Muscle layer of colon (tissue), 2 donors: ENCODE measurements around the gene EBF3.

ENCODE experiments used
- H3K27ac ChIP-seq: one replicate; pipeline ENCODE4 v1.7.0; 2013; ENCODE audit warnings: low read depth, mild to moderate bottlenecking, low read length, moderate library complexity
- H3K27me3 ChIP-seq, 2 donors: one replicate each; pipeline ENCODE4 v1.7.0; 2013; ENCODE audit warnings: low read length in 2 of 2, mild to moderate bottlenecking in 2 of 2; ENCODE audit not compliant: insufficient read depth in 2 of 2, control insufficient read depth in 1 of 2
- H3K36me3 ChIP-seq: one replicate; pipeline ENCODE4 v1.7.0; 2013; ENCODE audit warnings: mild to moderate bottlenecking, low read length; ENCODE audit not compliant: insufficient read depth
- H3K4me1 ChIP-seq: one replicate; pipeline ENCODE4 v1.7.0; 2013; ENCODE audit warnings: mild to moderate bottlenecking, low read length; ENCODE audit not compliant: insufficient read depth
- H3K4me3 ChIP-seq, 2 donors: one replicate each; pipeline ENCODE4 v1.7.0; 2013; ENCODE audit warnings: low read length in 2 of 2, low read depth in 1 of 2, mild to moderate bottlenecking in 1 of 2, moderate library complexity in 1 of 2
- H3K9ac ChIP-seq: one replicate; pipeline ENCODE4 v1.7.0; 2013; ENCODE audit warnings: low read length
- H3K9me3 ChIP-seq: one replicate; pipeline ENCODE4 v1.7.0; 2013; ENCODE audit warnings: mild to moderate bottlenecking, low read length
- donor health status: abdominal sarcoma.
- donor health status: Adenocarcinoma of cecum.

Gene EBF3

DNA sequence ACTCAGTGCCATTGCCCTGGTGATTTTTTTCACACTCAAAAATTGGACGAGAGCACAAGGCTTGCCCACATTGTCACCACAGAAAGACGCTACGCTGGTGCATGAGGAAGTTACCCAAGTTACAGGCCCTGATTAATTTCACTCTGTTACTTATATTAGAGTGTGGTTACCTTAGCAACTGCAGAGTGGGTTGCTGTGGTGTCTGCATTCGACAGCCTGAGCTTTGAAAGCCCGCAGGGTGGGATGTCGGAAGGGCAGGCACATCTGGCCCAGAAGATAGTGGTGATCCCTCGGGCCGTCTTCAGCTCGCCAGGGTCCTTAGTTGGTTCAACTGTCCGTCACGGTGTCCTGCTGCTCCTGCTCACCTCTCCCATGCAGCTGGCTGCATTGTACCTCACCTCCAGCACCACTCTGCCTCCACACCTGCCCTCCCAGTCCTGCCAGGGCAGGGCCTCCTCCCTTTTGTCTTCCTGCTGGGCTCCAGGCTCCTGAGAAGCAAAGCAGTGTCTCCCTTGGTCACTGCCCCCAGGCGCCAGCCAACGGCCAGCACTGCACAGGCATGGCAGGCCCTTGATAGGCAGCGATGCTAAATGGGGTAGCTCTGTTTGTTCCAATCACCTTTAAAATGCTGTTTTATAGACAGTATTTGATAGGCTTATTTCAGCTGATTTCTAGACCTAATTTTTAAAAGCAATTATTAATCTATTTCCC lies 167.2 kb downstream of the EBF3 start:
- H3K9ac ChIP-seq = no peak overlapping the region
- no peaks in the 10 kb centered on the region for H3K4me1 ChIP-seq
- no peak overlapping the region for H3K27ac ChIP-seq
- no peaks in the 10 kb centered on the region for H3K27me3 ChIP-seq
- no peaks in the 10 kb centered on the region for H3K9me3 ChIP-seq
- no peaks in the 10 kb centered on the region for H3K36me3 ChIP-seq
- no peak overlapping the region for H3K4me3 ChIP-seq

DNA sequence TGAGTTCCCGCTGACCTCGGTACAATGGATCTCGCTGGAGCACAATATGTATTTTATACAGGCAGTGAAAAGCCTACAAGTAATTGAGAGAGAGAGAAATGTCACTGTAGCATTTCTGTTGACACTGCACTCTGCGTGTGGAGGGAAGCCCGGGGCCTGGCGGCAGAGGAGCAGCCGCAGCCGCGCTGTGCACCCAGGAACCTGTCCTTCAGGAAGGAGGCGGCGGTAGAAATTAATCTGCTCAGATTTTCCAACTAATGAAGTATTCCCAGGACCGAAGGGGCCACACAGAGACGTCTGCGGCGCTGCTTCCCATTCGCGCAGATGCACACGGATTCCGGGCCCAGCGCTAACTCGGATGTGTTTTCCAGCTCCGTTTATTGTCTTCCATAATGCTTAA lies 170.1 kb downstream of the EBF3 start:
- H3K4me1 ChIP-seq = no peaks in the 10 kb centered on the region
- H3K27ac ChIP-seq = no peak overlapping the region
- H3K4me3 ChIP-seq = no peak overlapping the region
- no peaks in the 10 kb centered on the region for H3K36me3 ChIP-seq
- no peaks in the 10 kb centered on the region for H3K27me3 ChIP-seq
- H3K9ac ChIP-seq = no peak overlapping the region
- no peaks in the 10 kb centered on the region for H3K9me3 ChIP-seq

DNA sequence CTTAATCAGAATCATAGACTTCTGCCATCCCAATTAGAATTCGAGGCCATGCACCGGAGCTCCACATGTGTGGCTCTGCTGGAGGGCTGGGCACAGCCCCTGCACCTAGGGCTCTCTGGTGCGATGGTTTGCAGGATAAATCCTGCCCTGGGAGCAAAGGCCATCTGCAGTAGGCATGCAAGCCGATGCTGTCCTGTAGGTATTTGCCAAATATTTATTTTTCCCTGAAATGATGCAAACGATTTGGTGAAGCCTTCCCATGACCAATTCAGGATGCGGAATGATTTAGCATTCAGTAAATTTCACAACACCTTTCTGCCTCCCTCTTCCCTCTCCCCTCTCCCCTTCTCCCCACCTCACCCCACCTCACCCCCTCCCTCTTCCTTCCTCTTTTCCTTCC lies 170.6 kb downstream of the EBF3 start:
- no peaks in the 10 kb centered on the region for H3K4me1 ChIP-seq
- H3K9ac ChIP-seq = no peak overlapping the region
- H3K27me3 ChIP-seq = no peaks in the 10 kb centered on the region
- H3K36me3 ChIP-seq = no peaks in the 10 kb centered on the region
- no peak overlapping the region for H3K27ac ChIP-seq
- no peak overlapping the region for H3K4me3 ChIP-seq
- no peaks in the 10 kb centered on the region for H3K9me3 ChIP-seq

DNA sequence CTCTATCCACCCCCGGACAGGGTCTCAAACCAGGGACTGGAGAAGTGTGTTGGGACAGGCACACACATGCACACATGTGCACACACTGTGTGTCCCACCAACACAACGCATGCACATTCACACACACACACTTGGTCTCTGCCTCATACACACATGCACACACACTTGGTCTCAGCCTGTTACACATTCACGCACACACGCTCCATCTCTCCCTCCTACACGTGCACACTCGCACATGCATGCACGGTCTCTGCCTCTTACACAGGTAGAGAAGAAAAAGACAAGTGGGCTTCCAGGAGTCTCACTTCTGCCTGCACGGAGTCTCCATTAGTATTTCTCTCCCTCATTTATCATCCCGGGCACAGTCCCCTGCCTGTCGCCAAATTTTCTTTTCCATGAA lies 171.2 kb downstream of the EBF3 start:
- H3K4me3 ChIP-seq = no peak overlapping the region

DNA sequence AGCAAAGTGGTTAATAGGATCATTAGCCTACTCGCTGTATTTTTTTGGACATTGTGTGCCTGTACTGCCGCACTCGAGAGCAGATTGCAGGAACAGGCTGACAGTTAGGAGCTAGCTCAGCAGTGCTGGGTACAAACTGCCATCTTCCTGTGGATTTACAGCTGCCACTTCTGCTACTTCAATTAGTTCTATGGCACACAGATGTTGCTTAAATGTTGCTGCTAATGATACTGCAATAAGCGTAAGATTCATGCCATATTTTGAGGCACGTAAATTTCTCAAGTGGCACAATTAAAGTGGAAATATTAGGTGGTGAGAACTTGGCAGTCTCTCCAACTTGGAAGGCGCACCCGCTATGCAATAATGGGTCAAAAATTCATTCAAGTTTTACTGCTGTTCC lies 171.9 kb downstream of the EBF3 start:
- H3K9ac ChIP-seq = no peak overlapping the region
- H3K4me1 ChIP-seq = no peaks in the 10 kb centered on the region
- H3K4me3 ChIP-seq = no peak overlapping the region
- no peaks in the 10 kb centered on the region for H3K36me3 ChIP-seq
- H3K27me3 ChIP-seq = no peaks in the 10 kb centered on the region
- no peak overlapping the region for H3K27ac ChIP-seq
- H3K9me3 ChIP-seq = no peaks in the 10 kb centered on the region

More for the DNA sequence above, 171.2 kb downstream of the EBF3 start:
- no peak overlapping the region for H3K9ac ChIP-seq
- no peaks in the 10 kb centered on the region for H3K4me1 ChIP-seq
- no peaks in the 10 kb centered on the region for H3K36me3 ChIP-seq
- no peaks in the 10 kb centered on the region for H3K9me3 ChIP-seq
- no peaks in the 10 kb centered on the region for H3K27me3 ChIP-seq
- no peak overlapping the region for H3K27ac ChIP-seq

DNA sequence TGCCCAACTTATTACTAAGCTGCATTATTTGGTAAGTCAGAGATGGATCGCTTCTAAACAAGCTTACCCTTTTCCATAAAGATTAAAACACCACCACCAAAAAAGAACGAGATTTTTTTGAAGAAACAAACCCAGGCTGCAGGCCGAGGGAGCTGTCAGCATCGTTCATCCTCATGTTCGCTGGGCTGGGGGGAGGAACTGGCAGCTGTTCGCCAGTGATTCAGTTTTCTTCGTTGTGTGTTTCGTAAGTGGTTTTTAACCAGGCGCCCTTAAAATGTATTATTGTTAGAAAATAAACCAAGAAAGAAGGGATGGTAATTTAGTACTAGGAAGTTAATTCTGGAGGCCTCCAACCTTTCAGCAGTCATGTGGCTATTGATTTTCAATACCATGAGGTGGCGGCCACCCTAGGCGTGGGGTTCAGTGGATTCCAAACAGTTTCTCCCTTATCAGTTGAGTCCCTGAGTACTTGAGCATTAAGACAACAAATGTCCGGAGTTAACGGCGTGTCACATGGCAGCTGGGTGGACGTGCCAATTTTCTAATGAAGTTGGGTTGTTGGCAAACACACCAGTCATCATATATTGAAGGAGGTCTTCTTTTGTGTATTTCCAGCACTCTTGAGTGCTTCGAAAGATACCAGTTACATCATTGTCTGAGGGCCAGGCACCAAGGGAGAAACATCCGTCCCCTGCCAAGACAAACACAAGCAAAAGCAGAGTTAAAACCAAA lies 173.2 kb downstream of the EBF3 start:
- H3K4me1 ChIP-seq = no peaks in the 10 kb centered on the region
- no peaks in the 10 kb centered on the region for H3K27me3 ChIP-seq
- no peak overlapping the region for H3K9ac ChIP-seq
- H3K9me3 ChIP-seq = no peaks in the 10 kb centered on the region
- H3K27ac ChIP-seq = no peak overlapping the region
- H3K4me3 ChIP-seq = no peak overlapping the region
- no peaks in the 10 kb centered on the region for H3K36me3 ChIP-seq

DNA sequence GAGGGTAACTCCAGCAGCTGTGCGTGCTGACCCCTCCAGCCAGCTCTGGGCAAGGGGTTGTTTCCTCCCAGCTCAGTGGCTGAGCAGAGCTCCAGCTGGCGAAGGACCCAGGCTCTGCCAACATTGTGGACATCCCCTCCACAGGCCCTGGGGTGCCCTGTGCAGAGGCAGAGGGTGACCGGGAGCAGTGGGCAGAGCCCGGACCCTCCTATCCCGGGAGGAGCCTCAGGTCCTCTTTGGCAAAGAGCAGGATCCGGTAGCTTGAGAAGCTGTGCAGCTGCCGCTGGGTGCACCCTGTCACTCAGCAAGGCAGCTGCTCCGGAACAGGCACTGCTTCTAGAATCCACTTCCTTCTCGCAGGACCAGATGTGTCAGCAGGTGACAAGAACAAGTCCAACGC lies 175.9 kb downstream of the EBF3 start:
- Histone ChIP-seq H3K9me3 (no peaks in the 10 kb centered on the region), H3K27me3 (no peaks in the 10 kb centered on the region), H3K9ac (no peak overlapping the region), H3K27ac (no peak overlapping the region), H3K36me3 (no peaks in the 10 kb centered on the region), H3K4me3 (no peak overlapping the region), H3K4me1 (no peaks in the 10 kb centered on the region)

DNA sequence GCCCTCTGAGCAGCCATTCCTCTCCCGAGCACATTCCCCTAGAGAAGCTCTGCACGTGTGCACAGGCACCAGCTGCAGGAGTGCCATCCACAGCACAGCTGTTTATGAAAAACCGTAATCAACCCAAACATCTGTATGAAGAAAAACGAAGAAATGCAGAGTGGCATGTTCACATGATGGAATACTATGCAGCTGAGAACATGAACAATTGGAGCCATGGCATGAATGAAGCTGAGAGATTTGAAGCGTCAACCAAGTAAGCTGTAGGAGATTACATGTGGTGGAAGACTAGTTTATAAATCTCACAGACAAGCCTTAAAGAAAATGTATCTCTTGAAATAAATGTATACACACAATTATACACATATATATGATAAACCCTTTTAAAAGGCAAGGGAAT lies 176.5 kb downstream of the EBF3 start:
- no peaks in the 10 kb centered on the region for H3K9me3 ChIP-seq
- no peak overlapping the region for H3K9ac ChIP-seq

DNA sequence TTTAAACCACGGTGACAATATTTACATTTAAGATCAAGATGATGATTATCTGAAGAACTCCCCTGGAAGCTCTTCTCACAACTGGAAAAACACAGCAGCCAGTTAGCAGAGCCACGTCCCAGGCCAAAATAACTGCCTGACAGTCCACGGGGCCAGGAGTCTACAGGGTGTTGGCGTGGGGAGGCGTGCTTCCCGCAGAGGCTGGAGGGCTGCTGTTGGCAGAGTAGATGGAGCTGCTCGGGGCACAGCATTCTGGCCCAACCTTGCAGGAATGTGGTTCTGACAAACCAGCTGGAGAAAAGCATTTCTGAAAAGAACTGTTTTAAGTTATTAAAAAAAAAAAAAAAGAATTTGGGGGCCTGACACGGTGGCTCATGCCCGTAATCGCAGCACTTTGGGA lies 177.9 kb downstream of the EBF3 start:
- H3K27me3 ChIP-seq = no peaks in the 10 kb centered on the region
- H3K36me3 ChIP-seq = no peaks in the 10 kb centered on the region
- no peaks in the 10 kb centered on the region for H3K9me3 ChIP-seq
- no peaks in the 10 kb centered on the region for H3K4me1 ChIP-seq
- H3K4me3 ChIP-seq = no peak overlapping the region
- H3K9ac ChIP-seq = no peak overlapping the region
- H3K27ac ChIP-seq = no peak overlapping the region

More for the DNA sequence above, 176.5 kb downstream of the EBF3 start:
- H3K4me3 ChIP-seq = no peak overlapping the region
- H3K36me3 ChIP-seq = no peaks in the 10 kb centered on the region
- no peaks in the 10 kb centered on the region for H3K4me1 ChIP-seq
- H3K27ac ChIP-seq = no peak overlapping the region
- H3K27me3 ChIP-seq = no peaks in the 10 kb centered on the region

DNA sequence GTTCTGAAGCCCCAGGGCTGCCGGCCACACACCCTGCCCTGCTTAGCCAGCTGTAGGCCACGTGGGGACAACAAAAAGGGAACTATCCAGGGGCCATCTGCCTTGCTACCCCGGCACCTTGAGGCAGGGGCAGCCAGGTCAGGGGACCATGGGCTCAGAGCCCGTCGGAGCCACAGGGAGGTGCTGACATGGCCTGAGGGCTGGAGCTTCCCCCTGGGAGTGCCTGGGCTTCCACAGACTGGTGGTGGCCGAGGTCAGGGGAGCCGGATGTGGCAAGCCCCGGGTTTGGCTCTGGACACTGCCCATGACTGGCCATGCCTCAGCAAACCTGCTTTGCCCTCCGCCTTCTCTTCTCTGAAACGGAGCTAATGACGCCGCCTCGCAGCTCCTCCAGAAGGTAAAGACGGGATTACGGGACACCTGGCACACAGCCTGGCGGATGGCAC lies 178.5 kb downstream of the EBF3 start:
- no peak overlapping the region for H3K27ac ChIP-seq
- no peaks in the 10 kb centered on the region for H3K36me3 ChIP-seq
- no peaks in the 10 kb centered on the region for H3K9me3 ChIP-seq
- H3K4me1 ChIP-seq = no peaks in the 10 kb centered on the region
- no peak overlapping the region for H3K9ac ChIP-seq
- H3K4me3 ChIP-seq = no peak overlapping the region
- H3K27me3 ChIP-seq = no peaks in the 10 kb centered on the region
